ENCODE data around the gene IDUA. TPM values are rescaled to one million over a fixed set of nuclear protein-coding genes. Genes with fewer than 3 reads are reported as not detected.

Gene IDUA
- total and polyA plus RNA-seq, 4 donors: 3.0 to 4.5 (median 3.8) TPM

DNA sequence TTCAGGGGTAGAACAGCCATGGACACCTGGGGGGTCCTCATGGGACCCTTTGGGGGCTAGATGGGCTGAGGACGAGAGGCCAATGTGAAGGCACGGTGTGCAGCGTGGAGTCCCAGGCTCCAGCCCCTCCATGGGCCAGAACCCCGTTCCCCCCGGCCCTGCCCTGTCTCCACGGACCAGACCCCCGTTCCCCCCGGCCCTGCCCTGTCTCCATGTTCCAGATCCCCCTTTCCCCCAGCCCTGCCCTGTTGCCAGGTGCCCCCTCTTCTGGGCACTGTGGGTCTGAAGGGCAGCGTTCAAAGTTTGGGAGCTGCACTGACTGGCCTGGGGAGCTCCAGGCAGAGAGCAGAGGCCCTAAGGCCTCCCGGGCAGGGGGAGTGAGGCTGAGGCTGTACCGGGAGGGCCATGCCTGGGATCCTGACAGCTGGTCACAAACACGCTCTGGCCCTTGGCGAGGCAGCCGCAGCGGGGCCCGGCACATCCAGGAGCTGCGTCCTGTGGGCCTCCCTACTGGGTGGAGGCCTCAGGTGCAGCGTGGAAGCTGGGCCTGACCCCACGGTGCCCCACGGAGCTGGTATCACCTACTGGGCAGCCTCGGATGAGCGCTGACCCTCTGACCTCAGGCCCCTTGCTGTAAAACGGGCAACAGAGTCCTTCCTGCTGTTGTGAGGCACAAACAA lies 22.4 kb upstream of the IDUA start (continued):
- TF ChIP-seq JUND (IDR thresholded peaks at IDR 0.05) (no peak), RXRA (IDR thresholded peaks at IDR 0.05) (no peak), HNF4A (conservative IDR thresholded peaks at IDR 0.05) (no peak), GABPA (IDR thresholded peaks at IDR 0.05 in 1 of 2, conservative IDR thresholded peaks at IDR 0.05 in 1 of 2) (no peak), TAF1 (conservative IDR thresholded peaks at IDR 0.05) (no peak), FOXA1 (IDR thresholded peaks at IDR 0.05) (no peak), HNF4G (IDR thresholded peaks at IDR 0.05) (no peak), EGR1 (IDR thresholded peaks at IDR 0.05; ENCODE audit: low read depth in 2 of 2) (no peak)

DNA sequence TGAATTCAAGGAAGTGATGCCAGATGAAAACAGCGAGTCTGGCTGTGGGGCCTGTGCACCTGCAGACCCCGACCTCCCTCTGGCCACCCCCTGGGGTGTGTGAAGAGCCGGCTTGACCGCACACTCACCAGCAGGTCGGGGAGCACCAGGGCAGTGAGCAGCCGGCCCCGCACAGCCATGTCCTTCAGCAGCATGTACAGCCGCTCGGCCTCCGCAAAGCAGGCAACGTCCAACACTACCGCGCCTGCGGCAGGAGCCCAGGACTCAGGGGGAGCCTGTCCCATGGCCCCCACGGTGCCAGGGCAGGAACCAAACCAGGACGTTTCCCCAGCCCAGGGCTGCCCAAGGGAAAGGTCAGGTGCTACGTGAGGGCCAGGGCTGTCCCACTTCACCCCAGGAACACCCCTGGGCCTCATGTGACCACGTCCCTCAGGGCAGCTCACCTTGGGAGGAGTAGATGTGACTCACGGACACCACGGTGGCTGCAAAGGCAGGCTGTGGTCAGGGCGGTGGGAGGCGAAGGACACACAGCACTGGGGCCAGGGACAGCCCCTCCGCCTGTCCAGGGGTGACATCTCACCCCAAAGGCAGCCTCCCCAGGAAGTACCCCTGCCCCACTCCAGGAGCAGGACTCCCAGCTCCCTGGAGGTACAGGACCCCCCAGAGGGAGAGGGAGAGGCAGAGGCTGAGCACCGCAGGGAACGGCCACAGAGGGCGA lies 21.6 kb upstream of the IDUA start:
- H3K4me3 ChIP-seq (ENCODE audit: low read depth in 1 of 3, low read length in 3 of 3): no peak overlapping the region
- H3K27me3 ChIP-seq (ENCODE audit: control insufficient read depth in 4 of 4, insufficient read depth in 4 of 4, low read length in 3 of 4): no peaks in the 10 kb centered on the region
- no peak overlapping the region for H3K9ac ChIP-seq (ENCODE audit: low read depth in 1 of 2, low read length in 2 of 2)
- no peak overlapping the region for H3K27ac ChIP-seq (ENCODE audit: low read depth in 1 of 2, low read length in 2 of 2)
- no peak for DNase-seq (ENCODE audit: low spot score)
- no peaks in the 10 kb centered on the region for H3K9me3 ChIP-seq (ENCODE audit: control insufficient read depth in 4 of 4, low read length in 3 of 4)
- 95% methylated on average over 26 of the region's 26 CpGs for WGBS
- no peaks in the 10 kb centered on the region for H3K4me1 ChIP-seq (ENCODE audit: control insufficient read depth in 4 of 4, insufficient read depth in 4 of 4, low read length in 3 of 4)
- peaks cover 0 to 23% (median 2%) of the 10 kb centered on the region in 4 donors for H3K36me3 ChIP-seq (ENCODE audit: control insufficient read depth in 4 of 4, insufficient read depth in 3 of 4, low read depth in 1 of 4, low read length in 3 of 4)
- TF ChIP-seq, protein P1, sequence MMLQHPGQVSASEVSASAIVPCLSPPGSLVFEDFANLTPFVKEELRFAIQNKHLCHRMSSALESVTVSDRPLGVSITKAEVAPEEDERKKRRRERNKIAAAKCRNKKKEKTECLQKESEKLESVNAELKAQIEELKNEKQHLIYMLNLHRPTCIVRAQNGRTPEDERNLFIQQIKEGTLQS (IDR thresholded peaks at IDR 0.05): no peak
- TF ChIP-seq HNF4G (IDR thresholded peaks at IDR 0.05) (no peak), NR2F2 (IDR thresholded peaks at IDR 0.05) (no peak), FOXA1 (IDR thresholded peaks at IDR 0.05) (no peak), RXRA (IDR thresholded peaks at IDR 0.05) (no peak), FOXA2 (IDR thresholded peaks at IDR 0.05) (no peak), RAD21 (IDR thresholded peaks at IDR 0.05) (no peak), YY1 (IDR thresholded peaks at IDR 0.05) (no peak), EGR1 (IDR thresholded peaks at IDR 0.05; ENCODE audit: low read depth in 2 of 2) (no peak), SP1 (IDR thresholded peaks at IDR 0.05) (no peak), TAF1 (conservative IDR thresholded peaks at IDR 0.05) (no peak)
- TF ChIP-seq, protein P2, sequence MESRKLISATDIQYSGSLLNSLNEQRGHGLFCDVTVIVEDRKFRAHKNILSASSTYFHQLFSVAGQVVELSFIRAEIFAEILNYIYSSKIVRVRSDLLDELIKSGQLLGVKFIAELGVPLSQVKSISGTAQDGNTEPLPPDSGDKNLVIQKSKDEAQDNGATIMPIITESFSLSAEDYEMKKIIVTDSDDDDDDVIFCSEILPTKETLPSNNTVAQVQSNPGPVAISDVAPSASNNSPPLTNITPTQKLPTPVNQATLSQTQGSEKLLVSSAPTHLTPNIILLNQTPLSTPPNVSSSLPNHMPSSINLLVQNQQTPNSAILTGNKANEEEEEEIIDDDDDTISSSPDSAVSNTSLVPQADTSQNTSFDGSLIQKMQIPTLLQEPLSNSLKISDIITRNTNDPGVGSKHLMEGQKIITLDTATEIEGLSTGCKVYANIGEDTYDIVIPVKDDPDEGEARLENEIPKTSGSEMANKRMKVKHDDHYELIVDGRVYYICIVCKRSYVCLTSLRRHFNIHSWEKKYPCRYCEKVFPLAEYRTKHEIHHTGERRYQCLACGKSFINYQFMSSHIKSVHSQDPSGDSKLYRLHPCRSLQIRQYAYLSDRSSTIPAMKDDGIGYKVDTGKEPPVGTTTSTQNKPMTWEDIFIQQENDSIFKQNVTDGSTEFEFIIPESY (IDR thresholded peaks at IDR 0.05): no peak
- TF ChIP-seq, protein P3, sequence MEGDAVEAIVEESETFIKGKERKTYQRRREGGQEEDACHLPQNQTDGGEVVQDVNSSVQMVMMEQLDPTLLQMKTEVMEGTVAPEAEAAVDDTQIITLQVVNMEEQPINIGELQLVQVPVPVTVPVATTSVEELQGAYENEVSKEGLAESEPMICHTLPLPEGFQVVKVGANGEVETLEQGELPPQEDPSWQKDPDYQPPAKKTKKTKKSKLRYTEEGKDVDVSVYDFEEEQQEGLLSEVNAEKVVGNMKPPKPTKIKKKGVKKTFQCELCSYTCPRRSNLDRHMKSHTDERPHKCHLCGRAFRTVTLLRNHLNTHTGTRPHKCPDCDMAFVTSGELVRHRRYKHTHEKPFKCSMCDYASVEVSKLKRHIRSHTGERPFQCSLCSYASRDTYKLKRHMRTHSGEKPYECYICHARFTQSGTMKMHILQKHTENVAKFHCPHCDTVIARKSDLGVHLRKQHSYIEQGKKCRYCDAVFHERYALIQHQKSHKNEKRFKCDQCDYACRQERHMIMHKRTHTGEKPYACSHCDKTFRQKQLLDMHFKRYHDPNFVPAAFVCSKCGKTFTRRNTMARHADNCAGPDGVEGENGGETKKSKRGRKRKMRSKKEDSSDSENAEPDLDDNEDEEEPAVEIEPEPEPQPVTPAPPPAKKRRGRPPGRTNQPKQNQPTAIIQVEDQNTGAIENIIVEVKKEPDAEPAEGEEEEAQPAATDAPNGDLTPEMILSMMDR (IDR thresholded peaks at IDR 0.05; ENCODE audit: low read depth, low read length, missing input control): no peak
- TF ChIP-seq, protein P4, sequence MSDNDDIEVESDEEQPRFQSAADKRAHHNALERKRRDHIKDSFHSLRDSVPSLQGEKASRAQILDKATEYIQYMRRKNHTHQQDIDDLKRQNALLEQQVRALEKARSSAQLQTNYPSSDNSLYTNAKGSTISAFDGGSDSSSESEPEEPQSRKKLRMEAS (IDR thresholded peaks at IDR 0.05): no peak
- TF ChIP-seq, protein P5, sequence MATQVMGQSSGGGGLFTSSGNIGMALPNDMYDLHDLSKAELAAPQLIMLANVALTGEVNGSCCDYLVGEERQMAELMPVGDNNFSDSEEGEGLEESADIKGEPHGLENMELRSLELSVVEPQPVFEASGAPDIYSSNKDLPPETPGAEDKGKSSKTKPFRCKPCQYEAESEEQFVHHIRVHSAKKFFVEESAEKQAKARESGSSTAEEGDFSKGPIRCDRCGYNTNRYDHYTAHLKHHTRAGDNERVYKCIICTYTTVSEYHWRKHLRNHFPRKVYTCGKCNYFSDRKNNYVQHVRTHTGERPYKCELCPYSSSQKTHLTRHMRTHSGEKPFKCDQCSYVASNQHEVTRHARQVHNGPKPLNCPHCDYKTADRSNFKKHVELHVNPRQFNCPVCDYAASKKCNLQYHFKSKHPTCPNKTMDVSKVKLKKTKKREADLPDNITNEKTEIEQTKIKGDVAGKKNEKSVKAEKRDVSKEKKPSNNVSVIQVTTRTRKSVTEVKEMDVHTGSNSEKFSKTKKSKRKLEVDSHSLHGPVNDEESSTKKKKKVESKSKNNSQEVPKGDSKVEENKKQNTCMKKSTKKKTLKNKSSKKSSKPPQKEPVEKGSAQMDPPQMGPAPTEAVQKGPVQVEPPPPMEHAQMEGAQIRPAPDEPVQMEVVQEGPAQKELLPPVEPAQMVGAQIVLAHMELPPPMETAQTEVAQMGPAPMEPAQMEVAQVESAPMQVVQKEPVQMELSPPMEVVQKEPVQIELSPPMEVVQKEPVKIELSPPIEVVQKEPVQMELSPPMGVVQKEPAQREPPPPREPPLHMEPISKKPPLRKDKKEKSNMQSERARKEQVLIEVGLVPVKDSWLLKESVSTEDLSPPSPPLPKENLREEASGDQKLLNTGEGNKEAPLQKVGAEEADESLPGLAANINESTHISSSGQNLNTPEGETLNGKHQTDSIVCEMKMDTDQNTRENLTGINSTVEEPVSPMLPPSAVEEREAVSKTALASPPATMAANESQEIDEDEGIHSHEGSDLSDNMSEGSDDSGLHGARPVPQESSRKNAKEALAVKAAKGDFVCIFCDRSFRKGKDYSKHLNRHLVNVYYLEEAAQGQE (IDR thresholded peaks at IDR 0.05): no peak

All from liver (tissue), 9 donors.